DMS153 (cell line): Measurements from ENCODE around the gene RECQL5.
"Not testable (repeated sequence)": the region's sequence is repeated elsewhere in the genome, so short reads cannot be mapped to it uniquely, and the experiment has no call there.

Experiments used
- DNase-seq: peaks from one replicate; lab custom pipeline; 2025; lab: John Stamatoyannopoulos, UW

RECQL5 gene

GRCh38 chr17:75592348-75593020 lies 74.5 kb downstream of the RECQL5 start:
- no peak for DNase-seq

- no peak for DNase-seq
Measured at GRCh38 chr17:75591722-75592302, 75.1 kb downstream of the RECQL5 start.

- DNase-seq: no peak
Measured at GRCh38 chr17:75590849-75591721, 75.9 kb downstream of the RECQL5 start.

DNA sequence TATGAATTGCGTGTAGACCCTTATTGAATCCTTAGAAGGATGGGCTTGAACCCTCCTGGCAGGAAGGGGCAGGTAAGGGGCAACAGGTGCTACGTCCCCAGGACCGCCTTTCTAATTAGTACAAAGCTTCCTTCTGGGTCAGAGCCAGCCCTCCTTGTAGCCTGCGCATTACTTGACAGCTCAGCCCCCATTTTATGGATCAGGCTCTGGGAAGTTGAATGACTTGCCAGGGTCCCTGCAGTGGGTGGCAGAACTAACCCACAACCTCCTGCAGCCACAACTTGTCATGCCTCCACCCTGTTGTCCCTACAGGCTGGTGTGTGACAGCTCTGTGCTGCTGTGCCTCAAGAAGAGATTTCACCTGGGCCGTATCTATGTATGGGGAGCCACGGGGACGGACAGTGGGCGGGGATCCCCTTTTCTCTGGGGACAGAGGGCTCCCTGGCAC lies 76.6 kb downstream of the RECQL5 start:
- DNase-seq: no peak

- no peak for DNase-seq
Measured at GRCh38 chr17:75589919-75590303, 77.0 kb downstream of the RECQL5 start.

DNA sequence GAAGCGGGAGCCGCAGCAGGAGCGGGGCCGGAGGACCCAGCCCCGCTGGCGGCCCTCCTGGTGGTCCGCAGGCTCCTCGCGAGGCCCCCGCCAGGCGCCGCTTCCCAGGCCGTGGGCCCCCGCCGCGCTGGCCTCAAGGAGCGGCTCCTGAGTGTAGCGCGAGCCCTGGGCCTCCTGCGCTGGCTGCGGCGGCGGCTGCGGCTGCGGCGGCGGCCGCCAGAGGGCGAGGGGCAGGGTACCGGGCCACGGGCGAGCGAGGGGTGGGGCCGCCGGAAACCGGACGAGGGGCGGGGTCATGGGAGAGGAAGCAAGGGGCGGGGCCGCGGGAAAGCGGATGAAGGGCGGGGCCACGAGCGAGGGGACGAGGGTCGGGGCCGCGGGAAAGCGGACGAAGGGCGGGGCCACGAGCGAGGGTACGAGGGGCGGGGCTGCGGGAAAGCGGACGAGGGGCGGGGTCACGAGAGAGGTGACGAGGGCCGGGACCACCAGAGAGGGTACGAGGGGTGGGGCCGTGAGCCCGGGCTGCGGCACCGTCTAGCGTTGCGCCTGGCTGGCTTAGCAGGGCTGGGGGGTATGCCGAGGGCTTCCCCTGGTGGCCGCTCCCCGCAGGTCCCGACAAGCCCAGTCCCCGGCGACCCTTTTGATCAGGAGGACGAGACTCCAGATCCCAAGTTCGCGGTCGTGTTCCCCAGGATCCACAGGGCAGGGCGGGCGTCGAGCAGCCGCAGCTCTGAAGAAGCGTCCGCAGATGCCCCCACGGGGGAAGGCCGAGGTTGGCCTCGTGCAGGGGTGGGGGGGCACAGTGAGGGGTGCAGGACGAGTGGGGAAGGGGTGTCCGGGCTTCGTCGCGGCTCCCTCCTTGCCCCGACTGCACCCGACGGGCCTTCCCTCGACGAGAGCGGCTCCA lies 77.7 kb downstream of the RECQL5 start:
- peak; percentile 71 for DNase-seq

- DNase-seq: no peak
Measured at GRCh38 chr17:75588596-75589011, 78.3 kb downstream of the RECQL5 start.

DNA sequence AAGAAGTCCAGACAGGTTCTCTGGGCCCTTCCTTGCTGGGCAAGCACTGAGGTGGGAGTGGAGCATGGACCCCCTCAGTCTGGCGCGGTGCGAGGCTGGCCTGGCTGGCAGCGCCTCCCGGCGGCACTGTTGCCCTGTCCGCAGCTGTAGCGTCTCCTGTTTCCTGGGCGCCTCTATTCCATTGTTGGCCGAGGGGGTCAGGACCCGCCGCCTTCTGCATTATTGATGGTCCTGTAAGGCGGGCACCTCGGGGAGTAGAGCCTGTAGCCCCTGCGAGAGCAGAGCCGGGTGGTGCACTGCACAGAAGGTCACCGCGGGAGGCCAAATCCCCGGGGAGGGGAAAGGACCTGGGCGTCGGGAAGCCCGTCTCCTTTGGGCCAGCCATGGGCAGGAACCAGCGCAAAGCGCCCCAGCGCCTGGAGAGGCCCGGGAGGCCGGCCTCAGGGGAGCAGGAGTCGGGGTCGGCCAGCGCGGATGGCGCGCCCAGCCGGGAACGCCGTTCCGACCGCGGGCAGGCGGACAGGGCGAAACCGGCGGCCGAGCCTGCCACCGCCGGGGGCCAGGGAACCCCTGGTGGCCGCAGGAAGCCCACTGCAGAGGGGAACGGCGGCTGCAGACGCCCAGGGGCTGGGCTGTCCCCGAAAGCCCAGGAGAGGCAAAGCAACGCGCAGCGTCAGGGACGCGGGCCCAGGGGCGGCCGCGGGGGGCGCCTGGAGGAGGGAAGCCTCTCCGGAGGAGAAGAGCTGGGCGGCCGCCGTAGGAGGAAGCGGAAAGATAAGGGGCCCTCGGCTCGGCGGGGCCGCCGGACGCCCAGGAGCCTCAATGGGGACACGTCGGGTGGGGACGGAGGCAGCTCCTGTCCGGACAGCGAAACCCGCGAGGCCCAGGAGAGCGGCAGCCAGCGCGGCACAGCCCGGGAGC lies 79.0 kb downstream of the RECQL5 start, which contains the start of gene MYO15B:
MYO15B (plus strand) TSS at position 126 of the 921 bp plus-strand sequence; CDS start at position 384, 258 bp downstream.
- DNase-seq: peak; percentile 40

DNA sequence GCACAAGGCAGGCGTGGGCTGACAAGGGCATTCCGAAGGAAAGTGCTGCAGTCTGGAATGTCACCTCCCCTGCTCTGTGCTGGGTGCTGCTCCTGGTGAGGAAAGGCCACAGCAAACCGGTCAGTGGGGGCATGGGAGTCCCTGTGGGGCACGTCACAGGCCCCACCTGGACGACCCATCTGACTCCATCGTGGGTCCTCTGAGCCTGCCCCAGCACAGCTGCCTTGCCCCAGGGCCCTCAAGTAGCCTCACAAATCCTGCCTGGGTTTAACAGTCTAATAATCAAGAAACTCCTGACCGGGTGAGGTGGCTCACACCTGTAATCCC lies 82.1 kb downstream of the RECQL5 start:
- no peak for DNase-seq

GRCh38 chr17:75583197-75583596 lies 83.8 kb downstream of the RECQL5 start:
- not testable (repeated sequence) for DNase-seq

DNA sequence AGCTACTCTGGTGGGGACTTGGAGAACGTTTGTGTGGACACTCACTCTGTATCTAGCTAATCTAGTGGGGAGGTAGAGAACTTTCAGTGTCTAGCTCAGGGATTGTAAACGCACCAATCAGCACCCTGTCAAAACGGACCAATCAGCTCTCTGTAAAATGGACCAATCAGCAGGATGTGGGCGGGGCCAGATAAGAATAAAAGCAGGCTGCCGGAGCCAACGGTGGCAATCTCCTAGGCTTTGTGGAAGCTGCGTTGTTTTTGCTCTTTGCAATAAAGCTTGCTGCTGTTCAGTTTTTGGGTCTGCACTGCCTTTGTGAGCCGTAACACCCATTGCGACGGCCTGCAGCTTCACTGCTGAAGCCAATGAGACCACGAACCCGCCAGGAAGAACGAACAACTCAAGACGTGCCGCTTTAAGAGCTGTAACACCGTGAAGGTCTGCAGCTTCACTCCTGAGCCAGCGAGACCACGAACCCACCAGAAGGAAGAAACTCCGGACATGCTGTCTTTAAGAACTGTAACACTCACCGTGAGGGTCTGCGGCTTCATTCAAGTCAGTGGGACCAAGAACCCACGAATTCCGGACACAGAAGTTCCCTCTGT lies 85.7 kb downstream of the RECQL5 start:
- DNase-seq: not testable (repeated sequence)
